ENCODE data around the gene OLFM2. TPM values are rescaled to one million over a fixed set of nuclear protein-coding genes. Genes with fewer than 3 reads are reported as not detected.
A peak's percentile ranks its signal among the peaks of the same experiment; 100 is the strongest.

OLFM2 gene
- total and polyA plus RNA-seq, 9 of the 15 experiments (the other 6 are each of a cell fraction or from before 2014, with no cell fraction given): 0.10 to 0.33 (median 0.23) TPM; not detected in 4

- peak; percentile 58 for TF ChIP-seq USF2 (CRISPR knock-in tag; IDR thresholded peaks at IDR 0.05)
- no peak for TF ChIP-seq SMARCB1 (IDR thresholded peaks at IDR 0.05; ENCODE audit: insufficient read length, low read depth)
- TF ChIP-seq BCL6 (CRISPR knock-in tag; IDR thresholded peaks at IDR 0.05): no peak
- peak; percentile 57; the same call in 1 of the 2 replicates for TF ChIP-seq RFX1 (IDR thresholded peaks at IDR 0.05)
- TF ChIP-seq CC2D1A (IDR thresholded peaks at IDR 0.05): no peak
- TF ChIP-seq XRCC4 (IDR thresholded peaks at IDR 0.05; ENCODE audit: extremely low read depth, insufficient read depth, insufficient read length): no peak
- no peak for TF ChIP-seq GTF3C2 (IDR thresholded peaks at IDR 0.05; ENCODE audit: borderline replicate concordance, extremely low read depth, insufficient read length)
- no peak for TF ChIP-seq RBM34 (IDR thresholded peaks at IDR 0.05; ENCODE audit: borderline replicate concordance, insufficient read depth, low read length)
- no peak for TF ChIP-seq TBL1XR1 (IDR thresholded peaks at IDR 0.05; ENCODE audit: low read length in 2 of 2)
- TF ChIP-seq ATF6 (CRISPR knock-in tag; IDR thresholded peaks at IDR 0.05): 0 out of 2 replicates have a peak, but pooled peaks have one; percentile 72
- no peak for TF ChIP-seq HDAC8 (tag; IDR thresholded peaks at IDR 0.05)
- TF ChIP-seq E2F5 (CRISPR knock-in tag; IDR thresholded peaks at IDR 0.05): no peak
- TF ChIP-seq ZBTB17 (CRISPR knock-in tag; IDR thresholded peaks at IDR 0.05): no peak
- TF ChIP-seq CBX2 (IDR thresholded peaks at IDR 0.05; ENCODE audit: insufficient read depth, low read length, poor library complexity, severe bottlenecking): no peak
- no peak for TF ChIP-seq E2F1 (CRISPR knock-in tag; IDR thresholded peaks at IDR 0.05)
These were observed 108.8 kb downstream of the OLFM2 start, which contains the start of gene UBL5 (continued) for GRCh38 chr19:9827289-9828238.
